GM12872 (cell line): ENCODE measurements around the gene LUZP2.

Source experiments
- TF ChIP-seq, protein P1 (sequence below): IDR thresholded peaks from 3 replicates; pipeline ENCODE4 v1.5.1; 2011; ENCODE audit warnings: low read depth, mild to moderate bottlenecking, low read length, moderate library complexity; ENCODE audit not compliant: insufficient read depth

Gene LUZP2

DNA sequence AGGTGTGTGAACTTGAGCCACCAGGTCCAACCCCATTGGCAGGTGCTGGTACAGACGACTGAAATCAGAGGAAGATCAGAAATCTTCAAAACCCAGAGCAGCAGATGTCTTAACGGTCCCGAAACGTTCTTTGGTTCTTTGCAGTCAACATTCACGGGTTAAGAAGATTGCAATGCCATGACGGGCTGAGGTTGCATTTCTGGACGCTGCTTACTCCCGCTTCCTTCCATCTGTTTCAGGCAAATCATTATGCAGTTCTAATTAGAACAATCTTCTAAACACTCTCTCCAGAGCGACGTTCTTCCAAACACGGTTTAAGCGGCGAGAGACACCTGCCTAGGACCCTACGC is 492 bp upstream of the LUZP2 start:
- TF ChIP-seq, protein P1, sequence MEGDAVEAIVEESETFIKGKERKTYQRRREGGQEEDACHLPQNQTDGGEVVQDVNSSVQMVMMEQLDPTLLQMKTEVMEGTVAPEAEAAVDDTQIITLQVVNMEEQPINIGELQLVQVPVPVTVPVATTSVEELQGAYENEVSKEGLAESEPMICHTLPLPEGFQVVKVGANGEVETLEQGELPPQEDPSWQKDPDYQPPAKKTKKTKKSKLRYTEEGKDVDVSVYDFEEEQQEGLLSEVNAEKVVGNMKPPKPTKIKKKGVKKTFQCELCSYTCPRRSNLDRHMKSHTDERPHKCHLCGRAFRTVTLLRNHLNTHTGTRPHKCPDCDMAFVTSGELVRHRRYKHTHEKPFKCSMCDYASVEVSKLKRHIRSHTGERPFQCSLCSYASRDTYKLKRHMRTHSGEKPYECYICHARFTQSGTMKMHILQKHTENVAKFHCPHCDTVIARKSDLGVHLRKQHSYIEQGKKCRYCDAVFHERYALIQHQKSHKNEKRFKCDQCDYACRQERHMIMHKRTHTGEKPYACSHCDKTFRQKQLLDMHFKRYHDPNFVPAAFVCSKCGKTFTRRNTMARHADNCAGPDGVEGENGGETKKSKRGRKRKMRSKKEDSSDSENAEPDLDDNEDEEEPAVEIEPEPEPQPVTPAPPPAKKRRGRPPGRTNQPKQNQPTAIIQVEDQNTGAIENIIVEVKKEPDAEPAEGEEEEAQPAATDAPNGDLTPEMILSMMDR = no peak

DNA sequence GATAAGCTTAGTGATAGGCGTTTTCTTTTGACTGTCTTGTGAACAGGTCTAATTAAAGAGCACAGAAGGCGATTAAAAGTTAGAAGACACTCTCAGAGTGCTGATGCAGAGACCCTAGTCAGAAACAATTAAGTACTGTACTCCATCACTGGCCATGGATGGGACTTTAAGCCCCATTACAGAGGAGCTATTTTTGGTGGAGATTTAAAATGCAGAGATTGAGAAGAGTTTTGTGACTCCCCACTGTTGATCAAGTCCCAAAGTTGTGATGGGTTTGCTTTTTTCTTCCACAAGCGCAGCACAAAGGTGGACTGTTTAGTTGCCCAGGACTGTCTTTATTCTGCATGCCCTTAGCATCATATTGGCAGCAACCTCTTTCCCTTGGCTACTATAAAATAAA is 978 bp downstream of the LUZP2 start:
- TF ChIP-seq, protein P1 = no peak

DNA sequence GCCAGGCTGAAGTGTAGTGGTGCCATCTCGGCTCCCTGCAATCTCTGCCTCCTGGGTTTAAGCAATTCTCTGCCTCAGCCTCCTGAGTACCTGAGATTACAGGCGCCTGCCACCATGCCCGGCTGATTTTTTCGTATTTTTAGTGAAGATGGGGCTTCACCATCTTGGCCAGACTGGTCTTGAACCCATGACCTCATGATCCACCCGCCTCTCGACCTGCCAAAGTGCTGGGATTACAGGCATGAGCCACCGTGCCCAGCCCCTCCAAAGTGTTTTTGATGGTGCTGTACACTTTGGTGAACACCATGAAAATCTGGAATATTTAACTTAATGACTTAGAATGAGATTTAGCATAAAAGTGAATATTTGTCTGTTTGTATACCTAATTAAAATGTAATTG is 5.6 kb downstream of the LUZP2 start:
- TF ChIP-seq, protein P1 = no peak

DNA sequence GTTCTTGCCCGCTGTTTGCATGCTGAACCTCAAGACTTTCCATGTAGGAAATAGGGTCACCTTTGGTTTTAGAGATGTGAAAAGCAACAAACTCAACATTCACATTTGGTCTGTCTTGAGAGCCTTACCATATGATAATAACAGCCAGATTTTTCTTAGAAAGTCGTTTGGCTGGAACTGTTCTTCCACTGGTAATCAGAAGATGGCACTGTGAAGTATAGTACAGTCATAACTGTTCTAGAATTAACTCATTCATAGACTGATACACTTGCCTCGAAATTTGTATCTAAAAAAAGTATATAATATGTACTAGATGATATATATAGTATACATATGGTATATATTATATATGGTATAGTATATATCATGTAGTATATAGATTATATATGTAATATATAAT is 12.3 kb downstream of the LUZP2 start:
- TF ChIP-seq, protein P1 = no peak

DNA sequence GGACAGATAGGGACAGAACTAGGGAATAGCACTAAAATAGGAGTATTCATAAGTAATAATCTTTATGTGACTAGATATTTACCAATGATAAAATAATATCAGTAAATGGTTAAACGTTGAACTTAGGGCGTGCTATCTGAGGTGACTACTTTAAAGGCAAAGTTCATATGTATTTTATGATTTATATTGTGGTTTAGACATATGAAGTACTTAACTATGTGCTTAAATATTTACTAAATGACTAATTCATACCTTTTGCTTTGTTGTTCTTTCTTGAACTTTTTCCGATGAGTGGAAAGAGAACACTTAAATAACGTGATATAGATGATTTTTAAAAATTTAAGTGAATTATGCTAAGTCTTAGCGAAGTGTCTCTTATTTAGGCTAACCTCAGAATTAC is 14.7 kb downstream of the LUZP2 start:
- TF ChIP-seq, protein P1 = no peak

DNA sequence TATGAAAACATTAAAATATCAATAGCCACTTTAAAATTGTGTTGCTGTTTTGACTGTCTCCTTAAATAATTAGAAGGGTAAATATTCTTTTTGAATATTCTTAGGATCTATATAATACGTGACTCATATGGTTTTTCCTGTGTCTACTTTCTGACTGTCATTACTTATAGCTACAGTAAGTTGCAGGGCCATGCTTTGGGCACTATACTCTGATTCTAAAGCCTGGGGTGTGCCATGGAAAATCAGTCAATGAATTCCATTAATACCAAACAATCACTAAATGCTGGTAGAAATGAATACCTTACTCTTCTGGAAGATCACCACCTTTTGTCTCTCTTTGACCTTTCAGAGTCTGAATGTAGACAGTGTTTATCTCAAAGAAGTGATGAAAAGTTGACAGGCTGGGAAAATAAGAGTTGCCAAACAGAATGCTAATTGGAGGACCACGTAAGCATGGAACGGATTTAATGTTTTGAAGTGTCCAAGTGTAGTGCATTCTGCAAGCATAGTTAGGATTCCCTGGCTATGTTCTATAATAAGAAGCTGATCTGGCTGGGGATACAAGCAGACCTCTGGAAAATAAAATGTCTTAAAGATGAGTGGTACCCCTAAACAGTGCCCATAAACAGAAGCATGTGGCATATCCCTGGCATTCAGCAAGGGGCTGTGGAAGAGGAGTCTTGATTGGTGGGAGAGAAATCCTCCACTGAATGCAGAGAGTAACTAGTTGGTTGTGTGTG is 16.8 kb downstream of the LUZP2 start:
- TF ChIP-seq, protein P1 = no peak

DNA sequence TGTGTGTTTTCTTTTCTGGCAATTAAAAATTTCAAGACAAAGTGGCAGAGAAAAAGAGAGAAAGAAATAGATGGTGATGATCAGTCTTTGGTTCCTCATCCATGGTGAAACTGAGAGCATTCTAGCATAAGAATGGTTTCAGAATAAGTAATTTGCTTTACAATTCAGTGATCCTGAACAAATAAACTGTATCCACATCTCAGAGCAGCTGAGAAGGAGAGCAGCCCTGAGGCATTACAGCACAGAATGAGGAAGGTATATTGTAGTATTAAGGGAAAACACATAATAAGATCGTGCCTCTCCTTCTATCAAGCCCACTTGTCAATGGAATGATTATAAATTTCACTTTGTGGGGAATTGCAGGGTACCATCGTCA is 17.4 kb downstream of the LUZP2 start:
- TF ChIP-seq, protein P1 = no peak
